Neural crest cell (in vitro differentiated cells): Measurements from ENCODE around the gene DOK4. TPM values are rescaled to one million over a fixed set of nuclear protein-coding genes. Genes with fewer than 3 reads are reported as not detected.
"Not testable (repeated sequence)": the region's sequence is repeated elsewhere in the genome, so short reads cannot be mapped to it uniquely, and the experiment has no call there.

Experiments used
- DNase-seq: peaks from one replicate; pipeline ENCODE4 v3.0.0; 2021; ENCODE audit warnings: low read depth, mixed read lengths, low spot score
- H3K27ac Mint-ChIP-seq: one replicate; pipeline ENCODE4 v1.8.0; 2021; ENCODE audit warnings: mild to moderate bottlenecking, mixed read lengths; ENCODE audit not compliant: unreplicated experiment
- H3K27me3 Mint-ChIP-seq: 2 replicates; pipeline ENCODE4 v1.8.0; 2021; ENCODE audit warnings: low read depth, mild to moderate bottlenecking, mixed read lengths
- H3K36me3 Mint-ChIP-seq: 2 replicates; pipeline ENCODE4 v1.8.0; 2021; ENCODE audit warnings: low read depth, mild to moderate bottlenecking, mixed read lengths
- H3K4me1 Mint-ChIP-seq: 2 replicates; pipeline ENCODE4 v1.8.0; 2021; ENCODE audit warnings: mixed read lengths
- H3K4me3 Mint-ChIP-seq: one replicate; pipeline ENCODE4 v1.8.0; 2021; ENCODE audit warnings: mild to moderate bottlenecking, mixed read lengths
- H3K9me3 Mint-ChIP-seq: 2 replicates; pipeline ENCODE4 v1.8.0; 2021; ENCODE audit warnings: mixed read lengths
- total RNA-seq: library from RNA; stranded (reverse); gene quantifications from 2 replicates; pipeline ENCODE4 v1.2.1, GENCODE V29; 2021
- TF ChIP-seq, protein P1 (sequence below): fragments of 200-600 bp; sonication (generic); conservative IDR thresholded peaks from 2 replicates; pipeline ENCODE4 v1.5.0; 2021; ENCODE audit warnings: antibody characterized with exemption, mild to moderate bottlenecking

Gene DOK4
- total RNA-seq, 1 donor from 2014 or later, result 22.7 TPM

DNA sequence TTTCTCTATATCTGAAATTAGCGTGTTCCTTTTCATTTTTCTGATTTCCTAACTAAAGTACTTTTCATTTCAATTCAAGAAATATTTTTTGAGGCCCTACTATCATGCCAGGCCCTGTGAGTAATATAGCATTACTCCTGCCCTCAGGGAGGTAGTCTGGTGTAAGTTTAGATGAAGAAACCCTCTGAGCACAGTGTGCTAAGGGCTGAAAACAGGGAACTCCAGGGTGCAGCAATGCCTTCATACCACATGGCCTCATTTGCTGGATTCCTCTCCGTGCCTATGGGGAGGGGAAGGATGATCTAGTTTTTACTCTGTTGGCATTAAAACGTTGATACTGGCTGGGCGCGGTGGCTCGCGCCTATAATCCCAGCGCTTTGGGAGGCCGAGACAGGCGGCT lies 34.3 kb downstream of the DOK4 start:
- TF ChIP-seq, protein P1, sequence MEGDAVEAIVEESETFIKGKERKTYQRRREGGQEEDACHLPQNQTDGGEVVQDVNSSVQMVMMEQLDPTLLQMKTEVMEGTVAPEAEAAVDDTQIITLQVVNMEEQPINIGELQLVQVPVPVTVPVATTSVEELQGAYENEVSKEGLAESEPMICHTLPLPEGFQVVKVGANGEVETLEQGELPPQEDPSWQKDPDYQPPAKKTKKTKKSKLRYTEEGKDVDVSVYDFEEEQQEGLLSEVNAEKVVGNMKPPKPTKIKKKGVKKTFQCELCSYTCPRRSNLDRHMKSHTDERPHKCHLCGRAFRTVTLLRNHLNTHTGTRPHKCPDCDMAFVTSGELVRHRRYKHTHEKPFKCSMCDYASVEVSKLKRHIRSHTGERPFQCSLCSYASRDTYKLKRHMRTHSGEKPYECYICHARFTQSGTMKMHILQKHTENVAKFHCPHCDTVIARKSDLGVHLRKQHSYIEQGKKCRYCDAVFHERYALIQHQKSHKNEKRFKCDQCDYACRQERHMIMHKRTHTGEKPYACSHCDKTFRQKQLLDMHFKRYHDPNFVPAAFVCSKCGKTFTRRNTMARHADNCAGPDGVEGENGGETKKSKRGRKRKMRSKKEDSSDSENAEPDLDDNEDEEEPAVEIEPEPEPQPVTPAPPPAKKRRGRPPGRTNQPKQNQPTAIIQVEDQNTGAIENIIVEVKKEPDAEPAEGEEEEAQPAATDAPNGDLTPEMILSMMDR, result no peak
- H3K27me3 Mint-ChIP-seq, result no peaks in the 10 kb centered on the region
- H3K4me1 Mint-ChIP-seq, result peaks cover 15% of the 10 kb centered on the region
- no peaks in the 10 kb centered on the region for H3K9me3 Mint-ChIP-seq
- peaks cover 12% of the 10 kb centered on the region for H3K36me3 Mint-ChIP-seq
- DNase-seq, result no peak
- H3K4me3 Mint-ChIP-seq, result no peak overlapping the region
- H3K27ac Mint-ChIP-seq, result no peak overlapping the region

DNA sequence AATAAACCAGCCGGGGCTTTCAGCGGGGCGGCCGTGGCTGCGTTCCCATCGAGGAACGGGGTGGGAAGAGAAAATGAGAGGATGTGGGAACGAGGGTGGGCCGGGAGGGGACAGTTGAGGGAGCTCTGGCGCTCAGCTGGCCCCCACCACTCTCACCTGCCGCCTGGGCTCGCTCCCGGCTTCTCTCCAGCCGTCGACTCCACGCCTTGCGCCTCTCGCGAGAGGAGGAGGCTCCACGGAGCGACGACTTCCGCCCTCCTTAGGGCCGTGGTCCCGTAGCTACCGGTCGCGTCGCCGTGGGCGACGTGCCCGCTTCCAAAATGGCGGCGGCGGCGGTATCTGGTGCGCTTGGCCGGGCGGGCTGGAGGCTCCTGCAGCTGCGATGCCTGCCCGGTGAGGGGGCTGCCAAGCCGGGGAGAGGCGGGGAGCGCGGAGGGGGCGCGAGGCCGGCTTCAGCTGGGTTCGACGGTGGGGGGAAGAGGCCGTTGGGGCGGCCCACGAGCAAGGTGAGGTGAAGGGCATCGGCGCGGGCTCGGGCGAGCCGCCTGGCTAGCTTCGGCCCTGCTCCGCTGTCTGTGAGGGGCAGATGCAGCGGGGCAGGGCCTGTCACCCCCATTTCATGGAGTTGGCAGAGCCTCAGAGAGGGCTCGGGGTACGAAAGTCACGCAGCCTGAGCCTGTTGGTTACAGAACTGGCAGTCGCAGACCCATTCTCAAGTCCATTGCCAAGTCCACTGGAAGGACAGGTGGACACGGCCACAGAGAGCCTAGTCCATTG lies 38.9 kb downstream of the DOK4 start, which contains the start of the genes CIAPIN1 and COQ9:
TSS of gene CIAPIN1 (minus strand) at position 200 of the 777 bp plus-strand sequence. CDS start 6,457 bp downstream, outside the sequence.
TSS of gene COQ9 (plus strand) at position 294 of the 777 bp plus-strand sequence. CDS start at position 321, 27 bp downstream.
- peak within 1 kb of the TSS; percentile 97 for H3K4me3 Mint-ChIP-seq
- peaks cover 4% of the 10 kb centered on the region for H3K36me3 Mint-ChIP-seq
- peak; percentile 75 for DNase-seq
- no peaks in the 10 kb centered on the region for H3K9me3 Mint-ChIP-seq
- peak within 1 kb of the TSS; percentile 98 for H3K27ac Mint-ChIP-seq
- H3K27me3 Mint-ChIP-seq, result no peaks in the 10 kb centered on the region
- TF ChIP-seq, protein P1, result no peak
- peaks cover 29% of the 10 kb centered on the region for H3K4me1 Mint-ChIP-seq

DNA sequence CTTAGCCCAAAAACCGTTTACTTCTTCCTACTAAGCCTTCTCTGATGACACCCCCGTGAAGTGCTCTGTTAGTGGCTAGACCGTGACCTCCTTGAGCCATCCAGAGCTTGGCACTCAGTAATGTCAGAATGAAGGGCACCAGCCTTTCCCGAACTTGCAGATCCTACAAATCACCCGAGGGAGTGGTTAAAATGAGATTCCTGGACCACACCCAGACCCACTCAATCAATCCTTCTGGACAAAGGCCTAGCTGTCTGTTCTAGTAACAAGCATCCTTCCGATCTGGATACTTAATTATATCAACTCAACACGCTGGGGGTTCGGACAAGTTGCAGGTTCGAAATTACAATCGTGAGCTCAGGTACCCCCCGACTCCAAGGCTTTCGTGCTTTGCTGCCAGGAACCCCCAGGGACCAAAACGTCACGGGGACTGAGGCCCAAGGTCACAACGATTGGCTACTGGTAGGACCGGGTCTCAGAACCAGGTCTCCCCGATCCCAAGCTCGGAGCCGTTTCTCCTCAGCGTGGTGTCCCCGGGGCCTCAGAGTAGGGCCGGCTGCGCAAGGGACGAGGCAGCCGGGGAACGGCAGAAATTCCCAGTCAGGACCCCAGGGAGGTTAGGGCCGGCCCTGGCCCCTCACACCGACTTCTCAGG lies 39.6 kb downstream of the DOK4 start:
- no peaks in the 10 kb centered on the region for H3K27me3 Mint-ChIP-seq
- peak; percentile 19 for DNase-seq
- H3K27ac Mint-ChIP-seq, result peak overlapping the region; percentile 98
- no peaks in the 10 kb centered on the region for H3K9me3 Mint-ChIP-seq
- TF ChIP-seq, protein P1, result no peak
- peaks cover 29% of the 10 kb centered on the region for H3K4me1 Mint-ChIP-seq
- peaks cover 4% of the 10 kb centered on the region for H3K36me3 Mint-ChIP-seq
- peak overlapping the region; percentile 97 for H3K4me3 Mint-ChIP-seq

DNA sequence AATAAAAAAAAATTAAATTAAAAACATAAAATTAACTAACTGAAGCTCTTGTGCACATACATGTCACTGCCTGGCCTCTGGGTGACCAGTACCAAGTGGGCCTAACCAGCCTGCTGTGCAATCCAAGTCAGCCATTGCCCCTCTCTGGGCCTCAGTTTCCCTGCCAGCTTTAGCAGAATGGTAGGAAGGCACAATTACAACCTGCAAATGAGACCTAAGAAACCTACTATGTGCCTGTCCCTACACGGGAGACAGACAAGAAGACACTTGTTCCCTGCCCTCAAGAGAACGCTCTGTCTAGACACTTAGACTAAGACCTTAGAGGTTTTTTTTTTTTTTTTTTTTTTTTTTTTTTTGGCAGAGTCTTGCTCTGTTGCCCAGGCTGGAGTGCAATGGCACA lies 40.8 kb downstream of the DOK4 start:
- H3K27me3 Mint-ChIP-seq, result no peaks in the 10 kb centered on the region
- peak overlapping the region; percentile 75 for H3K4me3 Mint-ChIP-seq
- H3K27ac Mint-ChIP-seq, result no peak overlapping the region
- TF ChIP-seq, protein P1, result no peak
- no peak for DNase-seq
- peaks cover 11% of the 10 kb centered on the region for H3K36me3 Mint-ChIP-seq
- H3K4me1 Mint-ChIP-seq, result peaks cover 29% of the 10 kb centered on the region
- peaks cover 2% of the 10 kb centered on the region for H3K9me3 Mint-ChIP-seq

DNA sequence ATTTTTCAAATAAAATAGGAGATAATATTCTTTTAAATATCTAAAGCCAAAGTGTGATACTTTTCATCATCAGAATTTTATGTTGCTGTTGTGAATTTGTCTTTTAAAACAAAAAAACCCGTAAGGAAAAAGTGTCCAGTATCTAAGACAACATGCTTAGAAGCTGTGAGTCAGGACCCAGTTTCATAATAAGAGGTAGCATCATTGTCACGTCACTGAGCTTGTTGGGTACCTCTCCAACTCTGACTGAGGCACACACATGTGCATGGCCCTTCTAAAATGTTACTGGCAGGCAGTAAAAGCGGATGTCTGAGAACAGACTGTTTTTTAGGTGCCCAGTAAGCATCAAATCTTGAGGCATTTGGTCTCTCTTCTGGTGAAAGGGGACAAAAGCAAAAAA lies 41.6 kb downstream of the DOK4 start:
- Mint-ChIP-seq H3K4me3 (peak overlapping the region; percentile 65), H3K36me3 (peaks cover 19% of the 10 kb centered on the region)

DNA sequence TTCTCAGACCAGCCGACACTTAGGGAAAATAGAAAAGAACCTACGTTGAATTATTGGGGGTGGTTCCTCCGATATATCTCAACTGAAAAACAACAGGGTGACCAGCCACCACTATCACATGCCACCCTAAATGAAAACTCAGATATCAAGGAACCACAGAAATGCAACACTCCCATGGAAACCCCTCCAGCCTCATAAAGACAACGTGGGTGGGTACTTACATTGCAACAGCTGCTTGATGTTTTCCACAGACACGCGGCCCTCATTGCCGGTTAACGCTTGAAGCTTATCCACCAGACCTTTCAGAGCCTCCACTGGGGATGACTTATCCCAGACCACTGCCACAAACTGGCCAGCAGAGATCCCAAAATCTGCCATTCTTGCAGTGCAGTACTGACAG lies 45.7 kb downstream of the DOK4 start:
- not testable (repeated sequence) for H3K4me1 Mint-ChIP-seq, H3K27ac Mint-ChIP-seq, H3K27me3 Mint-ChIP-seq, H3K9me3 Mint-ChIP-seq, DNase-seq, H3K4me3 Mint-ChIP-seq
- peaks cover 36% of the 10 kb centered on the region for H3K36me3 Mint-ChIP-seq

More for the DNA sequence above, 41.6 kb downstream of the DOK4 start:
- H3K9me3 Mint-ChIP-seq, result peaks cover 2% of the 10 kb centered on the region
- H3K4me1 Mint-ChIP-seq, result peaks cover 29% of the 10 kb centered on the region
- no peak for DNase-seq
- H3K27me3 Mint-ChIP-seq, result no peaks in the 10 kb centered on the region
- TF ChIP-seq, protein P1, result no peak
- H3K27ac Mint-ChIP-seq, result no peak overlapping the region

DNA sequence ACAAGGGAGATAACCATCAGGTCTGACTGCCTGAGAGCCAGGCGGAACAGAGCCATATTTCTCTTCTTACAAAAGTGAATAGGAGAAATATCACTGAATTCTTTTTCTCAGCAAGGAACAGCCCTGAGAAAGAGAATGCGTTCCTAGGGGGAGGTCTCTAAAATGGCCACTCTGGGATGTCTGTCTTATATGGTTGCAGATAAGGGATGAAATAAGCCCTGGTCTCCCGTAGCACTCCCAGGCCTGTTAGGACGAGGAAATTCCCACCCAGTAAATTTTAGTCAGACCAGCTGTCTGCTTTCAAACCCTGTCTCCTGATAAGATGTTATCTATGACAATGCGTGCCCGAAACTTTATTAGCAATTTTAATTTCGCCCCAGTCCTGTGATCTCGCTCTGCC lies 46.3 kb downstream of the DOK4 start:
- not testable (repeated sequence) for DNase-seq, H3K27me3 Mint-ChIP-seq, H3K4me3 Mint-ChIP-seq, H3K4me1 Mint-ChIP-seq, H3K27ac Mint-ChIP-seq, H3K9me3 Mint-ChIP-seq
- H3K36me3 Mint-ChIP-seq, result peaks cover 36% of the 10 kb centered on the region
